GM12874 (cell line): ENCODE data around the gene C1QC.

Experiments
- TF ChIP-seq, protein P1 (sequence below): IDR thresholded peaks from 2 replicates; pipeline ENCODE4 v1.5.1; 2011; ENCODE audit warnings: low read depth, mild to moderate bottlenecking, control low read depth, low read length, moderate library complexity; ENCODE audit not compliant: insufficient read depth

Gene C1QC

DNA sequence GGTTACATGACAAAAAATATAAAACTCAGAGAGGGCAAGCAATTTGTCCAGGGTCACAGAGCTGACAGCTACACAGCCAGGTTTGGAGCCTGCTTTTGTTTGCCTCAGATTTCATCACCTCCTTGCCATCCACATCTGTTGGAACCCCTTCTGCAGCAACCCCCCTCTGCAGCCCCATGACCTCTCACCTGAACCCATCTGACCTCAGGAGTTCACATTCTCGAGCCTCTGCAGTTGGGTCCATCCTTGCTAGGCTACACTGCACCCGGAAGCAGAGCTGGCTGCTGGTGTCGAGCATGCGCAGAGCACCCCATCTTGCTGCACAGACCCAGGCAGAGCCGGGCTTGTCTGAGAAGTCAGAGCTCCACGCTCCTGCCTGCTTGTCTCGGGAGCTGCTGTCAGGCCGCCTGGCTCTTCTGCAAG lies 19.6 kb downstream of the C1QC start:
- TF ChIP-seq, protein P1, sequence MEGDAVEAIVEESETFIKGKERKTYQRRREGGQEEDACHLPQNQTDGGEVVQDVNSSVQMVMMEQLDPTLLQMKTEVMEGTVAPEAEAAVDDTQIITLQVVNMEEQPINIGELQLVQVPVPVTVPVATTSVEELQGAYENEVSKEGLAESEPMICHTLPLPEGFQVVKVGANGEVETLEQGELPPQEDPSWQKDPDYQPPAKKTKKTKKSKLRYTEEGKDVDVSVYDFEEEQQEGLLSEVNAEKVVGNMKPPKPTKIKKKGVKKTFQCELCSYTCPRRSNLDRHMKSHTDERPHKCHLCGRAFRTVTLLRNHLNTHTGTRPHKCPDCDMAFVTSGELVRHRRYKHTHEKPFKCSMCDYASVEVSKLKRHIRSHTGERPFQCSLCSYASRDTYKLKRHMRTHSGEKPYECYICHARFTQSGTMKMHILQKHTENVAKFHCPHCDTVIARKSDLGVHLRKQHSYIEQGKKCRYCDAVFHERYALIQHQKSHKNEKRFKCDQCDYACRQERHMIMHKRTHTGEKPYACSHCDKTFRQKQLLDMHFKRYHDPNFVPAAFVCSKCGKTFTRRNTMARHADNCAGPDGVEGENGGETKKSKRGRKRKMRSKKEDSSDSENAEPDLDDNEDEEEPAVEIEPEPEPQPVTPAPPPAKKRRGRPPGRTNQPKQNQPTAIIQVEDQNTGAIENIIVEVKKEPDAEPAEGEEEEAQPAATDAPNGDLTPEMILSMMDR: no peak

- TF ChIP-seq, protein P1: no peak
These were observed 22.3 kb downstream of the C1QC start for GRCh38 chr1:22665752-22666151.

- TF ChIP-seq, protein P1: no peak
These were observed 23.0 kb downstream of the C1QC start for GRCh38 chr1:22666412-22666811.

GRCh38 chr1:22670352-22670975 lies 27.0 kb downstream of the C1QC start:
- TF ChIP-seq, protein P1: no peak

- TF ChIP-seq, protein P1: no peak
These were observed 28.6 kb downstream of the C1QC start for GRCh38 chr1:22671999-22672398.

GRCh38 chr1:22673486-22674409 lies 30.3 kb downstream of the C1QC start:
- TF ChIP-seq, protein P1: peak; percentile 62

DNA sequence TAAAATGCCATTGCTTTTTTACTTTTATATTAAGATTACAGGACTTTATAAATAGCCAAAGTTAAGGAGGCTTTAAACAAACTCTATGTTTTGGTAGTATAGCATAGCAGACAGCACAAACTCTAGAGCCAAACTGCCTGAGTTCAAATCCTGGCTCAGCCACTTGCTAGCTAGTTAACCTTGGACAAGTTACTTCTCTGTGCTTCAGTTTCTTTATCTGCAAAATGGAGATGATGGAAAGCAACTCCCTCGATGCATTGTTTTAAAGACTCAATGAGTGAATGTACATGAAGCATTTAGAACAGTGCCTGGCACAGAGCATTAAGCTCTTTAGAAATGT lies 30.9 kb downstream of the C1QC start:
- TF ChIP-seq, protein P1: no peak
